SH-SY5Y (cell line): ENCODE results near the gene DLL3.

ENCODE experiments used
- GATA2 ChIP-seq: IDR thresholded peaks from 2 replicates; pipeline ENCODE4 v1.6.1; 2011; ENCODE audit warnings: mild to moderate bottlenecking, low read depth, low read length
- GATA3 ChIP-seq: IDR thresholded peaks from 2 replicates; pipeline ENCODE4 v1.6.1; 2011; ENCODE audit warnings: low read depth, mild to moderate bottlenecking, low read length, moderate library complexity

DNA sequence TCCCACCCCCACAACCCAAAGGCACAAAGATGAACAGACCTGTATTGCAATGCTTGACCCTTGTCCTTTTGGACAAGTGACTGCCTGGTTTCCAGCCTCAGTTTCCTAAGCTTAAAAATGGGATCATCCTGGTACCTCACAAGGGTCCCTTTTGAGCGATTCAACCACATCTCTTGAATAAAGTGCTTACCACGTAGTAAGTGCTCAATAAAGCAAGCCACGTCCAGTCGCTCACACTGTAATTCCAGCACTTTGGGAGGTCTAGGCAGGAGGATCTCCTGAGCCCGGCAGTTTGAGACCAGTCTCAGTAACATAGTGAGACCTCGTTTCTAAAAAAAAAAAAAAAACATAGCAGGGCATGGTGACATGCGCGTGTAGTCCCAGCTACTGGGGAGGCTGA, 1.2 kb downstream of the DLL3 start:
- TF ChIP-seq GATA3 (no peak), GATA2 (no peak)
